ENCODE results near the gene PUS1. TPM values are rescaled to one million over a fixed set of nuclear protein-coding genes. Genes with fewer than 3 reads are reported as not detected.
A peak's percentile ranks its signal among the peaks of the same experiment; 100 is the strongest.

Gene PUS1
- total RNA-seq, 1 donor from 2014 or later: 19.9 TPM

DNA sequence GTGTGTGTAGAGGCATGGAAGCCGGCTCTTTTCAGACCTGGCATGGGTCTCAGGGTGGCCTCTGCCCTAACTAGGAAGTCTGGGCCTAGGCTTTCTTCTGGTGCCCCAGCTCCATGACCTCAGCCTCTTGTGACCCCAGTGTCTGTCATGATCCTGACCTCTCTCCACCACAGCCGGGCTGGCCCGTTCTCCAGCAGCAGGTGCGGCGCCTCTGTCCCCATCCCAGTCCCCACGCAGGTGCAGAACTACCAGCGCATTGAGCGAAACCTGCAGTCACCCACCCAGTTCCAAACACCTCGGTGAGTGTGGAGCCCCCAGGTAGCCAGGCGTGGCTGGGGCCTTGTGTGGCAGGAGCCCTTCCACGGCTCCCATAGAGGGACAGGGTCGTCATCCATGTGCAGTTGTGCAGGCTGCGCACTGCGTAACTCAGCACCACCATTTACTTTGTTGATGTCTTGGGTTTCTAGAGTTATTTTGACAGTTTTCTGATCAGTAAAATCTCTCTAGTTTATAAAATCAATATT is 14.8 kb upstream of the PUS1 start:
- H3K4me3 ChIP-seq: no peak overlapping the region
- H3K9me3 ChIP-seq: no peaks in the 10 kb centered on the region
- TF ChIP-seq, protein P1, sequence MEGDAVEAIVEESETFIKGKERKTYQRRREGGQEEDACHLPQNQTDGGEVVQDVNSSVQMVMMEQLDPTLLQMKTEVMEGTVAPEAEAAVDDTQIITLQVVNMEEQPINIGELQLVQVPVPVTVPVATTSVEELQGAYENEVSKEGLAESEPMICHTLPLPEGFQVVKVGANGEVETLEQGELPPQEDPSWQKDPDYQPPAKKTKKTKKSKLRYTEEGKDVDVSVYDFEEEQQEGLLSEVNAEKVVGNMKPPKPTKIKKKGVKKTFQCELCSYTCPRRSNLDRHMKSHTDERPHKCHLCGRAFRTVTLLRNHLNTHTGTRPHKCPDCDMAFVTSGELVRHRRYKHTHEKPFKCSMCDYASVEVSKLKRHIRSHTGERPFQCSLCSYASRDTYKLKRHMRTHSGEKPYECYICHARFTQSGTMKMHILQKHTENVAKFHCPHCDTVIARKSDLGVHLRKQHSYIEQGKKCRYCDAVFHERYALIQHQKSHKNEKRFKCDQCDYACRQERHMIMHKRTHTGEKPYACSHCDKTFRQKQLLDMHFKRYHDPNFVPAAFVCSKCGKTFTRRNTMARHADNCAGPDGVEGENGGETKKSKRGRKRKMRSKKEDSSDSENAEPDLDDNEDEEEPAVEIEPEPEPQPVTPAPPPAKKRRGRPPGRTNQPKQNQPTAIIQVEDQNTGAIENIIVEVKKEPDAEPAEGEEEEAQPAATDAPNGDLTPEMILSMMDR (IDR thresholded peaks at IDR 0.05): no peak
- no peak for DNase-seq
- peaks cover 71% of the 10 kb centered on the region for H3K36me3 ChIP-seq
- H3K4me1 ChIP-seq: peaks cover 9% of the 10 kb centered on the region
- no peak overlapping the region for H3K27ac ChIP-seq
- H3K27me3 ChIP-seq: no peaks in the 10 kb centered on the region
- intact Hi-C loops (cut with DNase I): no loop called here
- no peak for ATAC-seq

DNA sequence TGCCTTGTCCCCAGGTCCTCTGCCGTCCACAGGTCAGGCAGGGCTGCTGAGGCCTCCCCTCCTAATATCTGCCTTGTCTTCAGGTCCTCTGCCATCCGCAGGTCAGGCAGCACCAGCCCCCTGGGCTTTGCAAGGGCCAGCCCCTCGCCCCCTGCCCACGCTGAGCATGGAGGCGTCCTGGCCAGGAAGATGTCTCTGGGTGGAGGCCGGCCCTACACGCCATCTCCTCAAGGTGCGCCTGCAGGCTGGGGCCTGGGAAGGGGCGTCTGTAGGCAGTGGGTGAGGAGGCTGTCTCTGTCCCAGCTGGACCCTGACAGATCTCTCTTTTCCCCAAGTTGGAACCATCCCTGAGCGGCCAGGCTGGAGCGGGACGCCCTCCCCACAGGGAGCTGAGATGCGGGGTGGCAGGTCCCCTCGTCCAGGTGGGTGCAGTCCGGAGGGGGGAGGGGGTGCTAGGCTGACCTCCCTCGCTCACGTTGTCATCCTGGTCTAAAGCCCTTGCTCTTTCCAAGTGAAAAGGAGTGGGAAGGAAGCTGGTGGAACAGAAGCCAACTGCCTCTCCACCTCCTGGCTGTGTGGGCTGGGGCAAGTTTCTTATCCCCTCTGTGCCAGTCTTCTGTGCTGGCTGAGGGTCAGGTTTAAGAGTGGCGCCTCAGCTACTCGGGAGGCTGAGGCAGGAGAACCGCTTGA is 13.9 kb upstream of the PUS1 start:
- Histone ChIP-seq H3K36me3 (peaks cover 71% of the 10 kb centered on the region), H3K4me1 (peaks cover 9% of the 10 kb centered on the region), H3K27ac (no peak overlapping the region), H3K9me3 (no peaks in the 10 kb centered on the region), H3K27me3 (no peaks in the 10 kb centered on the region), H3K4me3 (no peak overlapping the region)
- intact Hi-C loops (cut with DNase I): no loop called here
- ATAC-seq: no peak
- no peak for DNase-seq
- TF ChIP-seq, protein P1 (IDR thresholded peaks at IDR 0.05): no peak

DNA sequence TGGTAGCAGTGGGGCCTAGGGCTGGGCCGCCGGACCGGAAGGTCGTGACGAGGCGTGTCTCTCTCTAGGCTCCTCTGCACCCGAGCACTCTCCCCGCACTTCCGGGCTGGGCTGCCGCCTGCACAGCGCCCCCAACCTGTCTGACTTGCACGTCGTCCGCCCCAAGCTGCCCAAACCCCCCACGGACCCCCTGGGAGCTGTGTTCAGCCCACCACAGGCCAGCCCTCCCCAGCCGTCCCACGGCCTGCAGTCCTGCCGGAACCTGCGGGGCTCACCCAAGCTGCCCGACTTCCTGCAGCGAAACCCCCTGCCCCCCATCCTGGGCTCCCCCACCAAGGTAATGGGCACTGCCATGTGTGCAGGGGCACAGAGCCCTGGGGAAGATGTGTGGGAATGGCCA is 13.3 kb upstream of the PUS1 start:
- TF ChIP-seq, protein P1 (IDR thresholded peaks at IDR 0.05): no peak
- H3K36me3 ChIP-seq: peaks cover 71% of the 10 kb centered on the region

DNA sequence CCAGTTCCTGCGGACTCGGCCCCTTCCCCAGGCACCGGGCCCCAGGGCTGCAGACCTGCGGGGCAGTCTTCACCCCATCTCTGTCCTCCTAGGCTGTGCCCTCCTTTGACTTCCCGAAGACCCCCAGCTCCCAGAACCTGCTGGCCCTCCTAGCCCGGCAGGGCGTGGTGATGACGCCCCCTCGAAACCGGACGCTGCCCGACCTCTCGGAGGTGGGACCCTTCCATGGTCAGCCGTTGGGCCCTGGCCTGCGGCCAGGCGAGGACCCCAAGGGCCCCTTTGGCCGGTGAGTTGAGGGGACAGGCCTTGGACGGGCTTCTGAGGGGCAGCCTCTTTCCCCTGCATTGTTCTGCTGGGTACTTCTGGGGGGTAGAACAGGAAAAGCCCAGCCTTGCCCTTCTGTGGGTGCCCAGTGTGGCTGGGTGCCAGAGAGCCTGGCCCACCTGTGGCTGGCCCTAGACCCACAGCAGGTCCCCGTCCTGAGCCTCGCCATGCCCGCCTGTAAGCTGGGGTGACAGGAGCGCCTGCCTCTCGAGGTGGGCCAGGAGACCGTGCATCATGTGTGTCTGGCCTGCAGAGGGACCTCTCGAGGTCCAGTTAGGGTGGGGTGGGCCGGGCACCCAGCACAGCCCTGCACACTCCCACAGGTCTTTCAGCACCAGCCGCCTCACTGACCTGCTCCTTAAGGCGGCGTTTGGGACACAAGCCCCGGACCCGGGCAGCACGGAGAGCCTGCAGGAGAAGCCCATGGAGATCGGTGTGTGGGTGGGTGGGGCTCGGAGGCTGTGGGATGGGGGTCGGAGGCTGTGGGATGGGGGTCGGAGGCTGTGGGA is 12.6 kb upstream of the PUS1 start:
- Histone ChIP-seq H3K36me3 (peaks cover 69% of the 10 kb centered on the region), H3K27me3 (no peaks in the 10 kb centered on the region), H3K9me3 (no peaks in the 10 kb centered on the region), H3K4me3 (no peak overlapping the region), H3K4me1 (peaks cover 9% of the 10 kb centered on the region), H3K27ac (no peak overlapping the region)
- intact Hi-C loops (cut with DNase I): no loop called here
- ATAC-seq (no peak), DNase-seq (peak; percentile 61)
- TF ChIP-seq, protein P1 (IDR thresholded peaks at IDR 0.05): no peak

More for the DNA sequence above, 13.3 kb upstream of the PUS1 start:
- DNase-seq (peak; percentile 62), ATAC-seq (no peak)
- no peaks in the 10 kb centered on the region for H3K27me3 ChIP-seq
- H3K4me1 ChIP-seq: peaks cover 9% of the 10 kb centered on the region
- no peaks in the 10 kb centered on the region for H3K9me3 ChIP-seq
- no peak overlapping the region for H3K27ac ChIP-seq
- no peak overlapping the region for H3K4me3 ChIP-seq
- intact Hi-C loops (cut with DNase I): no loop called here

DNA sequence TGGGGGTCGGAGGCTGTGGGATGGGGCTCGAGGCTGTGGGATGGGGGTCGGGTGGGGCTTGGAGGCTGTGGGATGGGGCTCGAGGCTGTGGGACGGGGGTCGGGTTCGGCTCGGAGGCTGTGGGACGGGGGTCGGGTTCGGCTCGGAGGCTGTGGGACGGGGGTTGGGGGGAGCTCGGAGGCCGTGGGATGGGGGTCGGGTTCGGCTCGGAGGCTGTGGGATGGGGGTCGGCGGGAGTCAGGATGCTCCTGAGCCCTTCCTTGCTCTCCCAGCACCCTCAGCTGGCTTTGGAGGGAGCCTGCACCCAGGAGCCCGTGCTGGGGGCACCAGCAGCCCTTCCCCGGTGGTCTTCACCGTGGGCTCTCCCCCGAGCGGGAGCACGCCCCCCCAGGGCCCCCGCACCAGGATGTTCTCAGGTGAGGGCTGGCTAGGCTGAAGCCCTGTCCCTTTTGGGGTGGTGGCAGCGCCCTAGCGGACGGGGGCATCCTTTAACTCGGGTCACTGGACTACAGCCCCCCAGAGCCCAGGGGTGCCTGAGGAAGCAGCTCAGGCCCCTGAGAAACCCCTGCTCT is 11.9 kb upstream of the PUS1 start:
- no peak for ATAC-seq
- Histone ChIP-seq H3K27ac (no peak overlapping the region), H3K27me3 (no peaks in the 10 kb centered on the region), H3K4me3 (no peak overlapping the region), H3K9me3 (no peaks in the 10 kb centered on the region), H3K36me3 (peaks cover 68% of the 10 kb centered on the region), H3K4me1 (peaks cover 4% of the 10 kb centered on the region)
- intact Hi-C loops (cut with DNase I): no loop called here
- DNase-seq: no peak
- TF ChIP-seq, protein P1 (IDR thresholded peaks at IDR 0.05): no peak
